ENCODE measurements around the gene CTIF.

The CTIF gene

GRCh38 chr18:48639772-48640432 is 101.1 kb downstream of the CTIF start:
- TF ChIP-seq CTCF (IDR thresholded peaks at IDR 0.05; ENCODE audit: low read depth, low read length, missing control alignments): peak; percentile 60
- Histone ChIP-seq H3K36me3 (replicated peaks) (peaks cover 5% of the 10 kb centered on the region), H3K4me3 (ENCODE audit: low read depth, low read length) (no peak overlapping the region), H3K27ac (no peak overlapping the region), H3K27me3 (replicated peaks) (no peaks in the 10 kb centered on the region)
- in situ Hi-C loops (cut with HindIII; ENCODE audit: low pct_ligation_motif_present, low sequenced_read_pairs): no loop called here
- DNase-seq: no peak

GRCh38 chr18:48640566-48641270 is 101.9 kb downstream of the CTIF start:
- peak; percentile 35 for DNase-seq
- Histone ChIP-seq H3K4me3 (ENCODE audit: low read depth, low read length) (no peak overlapping the region), H3K36me3 (replicated peaks) (peaks cover 5% of the 10 kb centered on the region), H3K27me3 (replicated peaks) (no peaks in the 10 kb centered on the region), H3K27ac (no peak overlapping the region)
- peak; percentile 43 for TF ChIP-seq CTCF (IDR thresholded peaks at IDR 0.05; ENCODE audit: low read depth, low read length, missing control alignments)
- in situ Hi-C loops (cut with HindIII; ENCODE audit: low pct_ligation_motif_present, low sequenced_read_pairs): no loop called here

- Histone ChIP-seq H3K27me3 (replicated peaks) (no peaks in the 10 kb centered on the region), H3K27ac (no peak overlapping the region), H3K4me3 (ENCODE audit: low read depth, low read length) (no peak overlapping the region), H3K36me3 (replicated peaks) (peaks cover 3% of the 10 kb centered on the region)
- TF ChIP-seq CTCF (IDR thresholded peaks at IDR 0.05; ENCODE audit: low read depth, low read length, missing control alignments): no peak
- DNase-seq: no peak
- in situ Hi-C loops (cut with HindIII; ENCODE audit: low pct_ligation_motif_present, low sequenced_read_pairs): no loop called here
Measured at GRCh38 chr18:48641981-48642380, 103.2 kb downstream of the CTIF start.

GRCh38 chr18:48642503-48642902 is 103.7 kb downstream of the CTIF start:
- Histone ChIP-seq H3K4me3 (ENCODE audit: low read depth, low read length) (no peak overlapping the region), H3K36me3 (replicated peaks) (peaks cover 2% of the 10 kb centered on the region), H3K27me3 (replicated peaks) (no peaks in the 10 kb centered on the region), H3K27ac (no peak overlapping the region)
- no peak for DNase-seq
- TF ChIP-seq CTCF (IDR thresholded peaks at IDR 0.05; ENCODE audit: low read depth, low read length, missing control alignments): no peak
- in situ Hi-C loops (cut with HindIII; ENCODE audit: low pct_ligation_motif_present, low sequenced_read_pairs): no loop called here

GRCh38 chr18:48643262-48643661 is 104.4 kb downstream of the CTIF start:
- Histone ChIP-seq H3K27ac (no peak overlapping the region), H3K36me3 (replicated peaks) (peaks cover 2% of the 10 kb centered on the region), H3K4me3 (ENCODE audit: low read depth, low read length) (no peak overlapping the region), H3K27me3 (replicated peaks) (no peaks in the 10 kb centered on the region)
- in situ Hi-C loops (cut with HindIII; ENCODE audit: low pct_ligation_motif_present, low sequenced_read_pairs): no loop called here
- DNase-seq: no peak
- no peak for TF ChIP-seq CTCF (IDR thresholded peaks at IDR 0.05; ENCODE audit: low read depth, low read length, missing control alignments)

All from brain microvascular endothelial cell (primary cell).